ENCODE measurements around the gene NHLRC1.
"Not testable (repeated sequence)": the region's sequence is repeated elsewhere in the genome, so short reads cannot be mapped to it uniquely, and the experiment has no call there.

NHLRC1 gene

DNA sequence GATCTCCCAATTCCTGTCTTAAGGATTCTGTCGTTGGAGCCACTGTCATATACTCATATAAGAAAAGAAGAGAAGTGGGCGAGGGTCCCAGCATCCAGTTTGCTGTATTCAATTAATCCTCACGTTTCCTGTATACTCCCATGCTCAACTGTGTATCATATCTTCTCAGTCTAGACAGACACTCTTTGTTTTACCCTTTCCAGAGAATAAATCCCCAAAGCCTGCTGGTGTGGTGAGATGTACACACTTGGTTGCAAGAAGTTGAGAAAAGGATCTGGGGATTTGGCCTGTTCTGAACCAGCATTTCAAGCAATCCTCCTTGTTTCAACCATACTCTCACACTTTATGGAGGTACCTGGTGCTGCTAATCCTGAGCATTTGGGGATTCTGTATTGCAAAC lies 29.3 kb upstream of the NHLRC1 start:
- H3K4me2 ChIP-seq (ENCODE audit: insufficient read depth, low read length): no peak overlapping the region
- DNase-seq: no peak
- no peaks in the 10 kb centered on the region for H3K36me3 ChIP-seq (ENCODE audit: insufficient read depth, low read length)
- H2AFZ ChIP-seq (ENCODE audit: low read depth, low read length): no peak overlapping the region
- TF ChIP-seq, protein P1, sequence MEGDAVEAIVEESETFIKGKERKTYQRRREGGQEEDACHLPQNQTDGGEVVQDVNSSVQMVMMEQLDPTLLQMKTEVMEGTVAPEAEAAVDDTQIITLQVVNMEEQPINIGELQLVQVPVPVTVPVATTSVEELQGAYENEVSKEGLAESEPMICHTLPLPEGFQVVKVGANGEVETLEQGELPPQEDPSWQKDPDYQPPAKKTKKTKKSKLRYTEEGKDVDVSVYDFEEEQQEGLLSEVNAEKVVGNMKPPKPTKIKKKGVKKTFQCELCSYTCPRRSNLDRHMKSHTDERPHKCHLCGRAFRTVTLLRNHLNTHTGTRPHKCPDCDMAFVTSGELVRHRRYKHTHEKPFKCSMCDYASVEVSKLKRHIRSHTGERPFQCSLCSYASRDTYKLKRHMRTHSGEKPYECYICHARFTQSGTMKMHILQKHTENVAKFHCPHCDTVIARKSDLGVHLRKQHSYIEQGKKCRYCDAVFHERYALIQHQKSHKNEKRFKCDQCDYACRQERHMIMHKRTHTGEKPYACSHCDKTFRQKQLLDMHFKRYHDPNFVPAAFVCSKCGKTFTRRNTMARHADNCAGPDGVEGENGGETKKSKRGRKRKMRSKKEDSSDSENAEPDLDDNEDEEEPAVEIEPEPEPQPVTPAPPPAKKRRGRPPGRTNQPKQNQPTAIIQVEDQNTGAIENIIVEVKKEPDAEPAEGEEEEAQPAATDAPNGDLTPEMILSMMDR (IDR thresholded peaks at IDR 0.05; ENCODE audit: borderline replicate concordance, extremely low read depth, low read length, poor library complexity, severe bottlenecking): no peak
- TF ChIP-seq EZH2 (IDR thresholded peaks at IDR 0.05; ENCODE audit: borderline replicate concordance, low read depth, low read length, severe bottlenecking): no peak
- no peak overlapping the region for H3K9ac ChIP-seq (ENCODE audit: low read depth, low read length)
- H3K79me2 ChIP-seq (ENCODE audit: insufficient read depth, low read length): no peaks in the 10 kb centered on the region
- no peaks in the 10 kb centered on the region for H3K9me3 ChIP-seq (ENCODE audit: insufficient read depth, low read length, severe bottlenecking)
- no peak overlapping the region for H3K4me3 ChIP-seq (ENCODE audit: low read depth in 1 of 2, low read length in 2 of 2)
- no peaks in the 10 kb centered on the region for H4K20me1 ChIP-seq (ENCODE audit: insufficient read depth, low read length)
- ATAC-seq (ENCODE audit: insufficient read depth, low read depth): no peak
- peaks cover 30% of the 10 kb centered on the region for H3K4me1 ChIP-seq (ENCODE audit: insufficient read depth, low read length)
- no peak overlapping the region for H3K27ac ChIP-seq (ENCODE audit: low read length)
- H3K27me3 ChIP-seq (ENCODE audit: insufficient read depth, low read length, poor library complexity): no peaks in the 10 kb centered on the region

DNA sequence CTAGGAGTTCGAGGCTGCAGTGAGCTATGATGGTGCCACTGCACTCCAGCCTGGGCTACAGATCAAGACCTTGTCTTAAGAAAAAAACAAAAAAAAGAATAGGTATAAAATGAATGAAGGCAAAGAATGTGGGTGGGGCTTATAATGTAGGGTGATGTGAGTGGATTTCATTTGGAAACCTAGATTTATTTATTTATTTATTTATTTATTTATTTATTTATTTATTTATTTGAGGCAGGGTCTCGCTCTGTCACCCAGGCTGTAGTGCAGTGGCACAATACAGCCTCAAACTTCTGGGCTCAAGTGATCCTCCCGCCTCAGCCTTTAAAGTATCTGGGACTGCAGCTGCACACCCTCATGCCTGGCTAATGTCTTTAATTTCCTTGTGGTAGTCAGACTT lies 28.9 kb upstream of the NHLRC1 start:
- H2AFZ ChIP-seq (ENCODE audit: low read depth, low read length); ATAC-seq (ENCODE audit: insufficient read depth, low read depth); H3K4me3 ChIP-seq (ENCODE audit: low read depth in 1 of 2, low read length in 2 of 2); DNase-seq; H3K36me3 ChIP-seq (ENCODE audit: insufficient read depth, low read length); H3K79me2 ChIP-seq (ENCODE audit: insufficient read depth, low read length); H3K9ac ChIP-seq (ENCODE audit: low read depth, low read length); H4K20me1 ChIP-seq (ENCODE audit: insufficient read depth, low read length); H3K27ac ChIP-seq (ENCODE audit: low read length); H3K4me2 ChIP-seq (ENCODE audit: insufficient read depth, low read length); H3K9me3 ChIP-seq (ENCODE audit: insufficient read depth, low read length, severe bottlenecking); H3K27me3 ChIP-seq (ENCODE audit: insufficient read depth, low read length, poor library complexity): not testable (repeated sequence)
- peaks cover 28% of the 10 kb centered on the region for H3K4me1 ChIP-seq (ENCODE audit: insufficient read depth, low read length)

GRCh38 chr6:18148304-18149025 lies 26.0 kb upstream of the NHLRC1 start:
- no peak for DNase-seq
- H3K27me3 ChIP-seq (ENCODE audit: insufficient read depth, low read length, poor library complexity): no peaks in the 10 kb centered on the region
- no peak overlapping the region for H2AFZ ChIP-seq (ENCODE audit: low read depth, low read length)
- no peak overlapping the region for H3K9ac ChIP-seq (ENCODE audit: low read depth, low read length)
- H3K27ac ChIP-seq (ENCODE audit: low read length): no peak overlapping the region
- H3K9me3 ChIP-seq (ENCODE audit: insufficient read depth, low read length, severe bottlenecking): no peaks in the 10 kb centered on the region
- H3K4me1 ChIP-seq (ENCODE audit: insufficient read depth, low read length): peaks cover 10% of the 10 kb centered on the region
- TF ChIP-seq, protein P1 (IDR thresholded peaks at IDR 0.05; ENCODE audit: borderline replicate concordance, extremely low read depth, low read length, poor library complexity, severe bottlenecking): no peak
- TF ChIP-seq EZH2 (IDR thresholded peaks at IDR 0.05; ENCODE audit: borderline replicate concordance, low read depth, low read length, severe bottlenecking): no peak
- H3K79me2 ChIP-seq (ENCODE audit: insufficient read depth, low read length): no peaks in the 10 kb centered on the region
- no peaks in the 10 kb centered on the region for H3K36me3 ChIP-seq (ENCODE audit: insufficient read depth, low read length)
- no peak for ATAC-seq (ENCODE audit: insufficient read depth, low read depth)
- no peak overlapping the region for H3K4me2 ChIP-seq (ENCODE audit: insufficient read depth, low read length)
- H3K4me3 ChIP-seq (ENCODE audit: low read depth in 1 of 2, low read length in 2 of 2): no peak overlapping the region
- no peaks in the 10 kb centered on the region for H4K20me1 ChIP-seq (ENCODE audit: insufficient read depth, low read length)

DNA sequence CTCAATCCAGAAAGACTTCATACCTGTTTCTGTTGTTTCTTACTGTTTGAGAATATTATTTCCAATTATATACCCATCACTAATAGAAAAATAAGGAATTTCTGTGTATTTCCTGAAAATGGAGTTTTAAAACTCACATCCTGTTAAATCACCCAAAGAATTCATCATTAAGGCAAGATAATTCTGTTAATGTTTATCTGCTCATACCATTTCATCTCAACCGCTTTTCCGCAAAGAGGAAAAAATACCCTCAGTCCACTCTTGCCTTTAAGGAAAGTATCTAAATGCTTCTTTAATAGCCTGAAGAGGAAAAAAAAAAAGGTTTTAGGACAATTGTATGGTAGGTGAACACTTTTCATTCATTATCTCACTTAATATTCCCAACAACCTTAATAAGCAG lies 25.1 kb upstream of the NHLRC1 start:
- Histone ChIP-seq H3K4me1 (ENCODE audit: insufficient read depth, low read length) (peaks cover 1% of the 10 kb centered on the region; the same call in 1 of the 2 replicates), H3K79me2 (ENCODE audit: insufficient read depth, low read length) (no peaks in the 10 kb centered on the region), H2AFZ (ENCODE audit: low read depth, low read length) (no peak overlapping the region), H3K27me3 (ENCODE audit: insufficient read depth, low read length, poor library complexity) (no peaks in the 10 kb centered on the region), H3K4me3 (ENCODE audit: low read depth in 1 of 2, low read length in 2 of 2) (no peak overlapping the region), H3K9me3 (ENCODE audit: insufficient read depth, low read length, severe bottlenecking) (no peaks in the 10 kb centered on the region), H3K9ac (ENCODE audit: low read depth, low read length) (no peak overlapping the region), H3K36me3 (ENCODE audit: insufficient read depth, low read length) (no peaks in the 10 kb centered on the region), H3K4me2 (ENCODE audit: insufficient read depth, low read length) (no peak overlapping the region), H4K20me1 (ENCODE audit: insufficient read depth, low read length) (no peaks in the 10 kb centered on the region), H3K27ac (ENCODE audit: low read length) (no peak overlapping the region)
- ATAC-seq (ENCODE audit: insufficient read depth, low read depth): no peak
- TF ChIP-seq, protein P1 (IDR thresholded peaks at IDR 0.05; ENCODE audit: borderline replicate concordance, extremely low read depth, low read length, poor library complexity, severe bottlenecking): no peak
- TF ChIP-seq EZH2 (IDR thresholded peaks at IDR 0.05; ENCODE audit: borderline replicate concordance, low read depth, low read length, severe bottlenecking): no peak
- DNase-seq: no peak
